ENCODE results near the gene TJP1.

DNA sequence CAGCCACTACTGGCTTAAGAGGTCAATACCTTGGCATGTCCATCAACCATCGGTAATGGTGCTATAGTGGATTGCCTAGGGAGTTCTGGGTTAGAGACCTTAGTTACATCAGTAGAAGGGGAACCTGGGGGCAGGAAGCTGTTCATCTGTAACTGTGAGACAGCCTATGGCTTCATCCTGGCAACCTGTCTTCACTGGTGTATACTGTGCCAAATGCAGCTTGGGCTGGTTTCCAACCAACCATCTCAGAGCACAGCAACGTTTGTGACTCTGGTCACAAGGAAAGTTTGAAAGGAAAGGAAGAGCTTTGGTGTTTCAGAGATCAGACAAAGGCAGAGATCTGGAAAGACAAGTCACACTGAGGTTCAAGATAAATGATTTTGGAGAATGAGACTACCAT is 93.8 kb downstream of the TJP1 start:
- TF ChIP-seq, protein P1, sequence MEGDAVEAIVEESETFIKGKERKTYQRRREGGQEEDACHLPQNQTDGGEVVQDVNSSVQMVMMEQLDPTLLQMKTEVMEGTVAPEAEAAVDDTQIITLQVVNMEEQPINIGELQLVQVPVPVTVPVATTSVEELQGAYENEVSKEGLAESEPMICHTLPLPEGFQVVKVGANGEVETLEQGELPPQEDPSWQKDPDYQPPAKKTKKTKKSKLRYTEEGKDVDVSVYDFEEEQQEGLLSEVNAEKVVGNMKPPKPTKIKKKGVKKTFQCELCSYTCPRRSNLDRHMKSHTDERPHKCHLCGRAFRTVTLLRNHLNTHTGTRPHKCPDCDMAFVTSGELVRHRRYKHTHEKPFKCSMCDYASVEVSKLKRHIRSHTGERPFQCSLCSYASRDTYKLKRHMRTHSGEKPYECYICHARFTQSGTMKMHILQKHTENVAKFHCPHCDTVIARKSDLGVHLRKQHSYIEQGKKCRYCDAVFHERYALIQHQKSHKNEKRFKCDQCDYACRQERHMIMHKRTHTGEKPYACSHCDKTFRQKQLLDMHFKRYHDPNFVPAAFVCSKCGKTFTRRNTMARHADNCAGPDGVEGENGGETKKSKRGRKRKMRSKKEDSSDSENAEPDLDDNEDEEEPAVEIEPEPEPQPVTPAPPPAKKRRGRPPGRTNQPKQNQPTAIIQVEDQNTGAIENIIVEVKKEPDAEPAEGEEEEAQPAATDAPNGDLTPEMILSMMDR (IDR thresholded peaks at IDR 0.05) = no peak
- no peak for TF ChIP-seq POLR2A (IDR thresholded peaks at IDR 0.05)

Data from gastroesophageal sphincter (tissue), 3 donors.